Fibroblast of skin of left quadriceps (primary cell): ENCODE data around the gene NHP2.

Experiments
- DNase-seq, 2 experiments: peaks; one replicate each; pipeline ENCODE4 v3.0.0-alpha.2; 2013; ENCODE audit warnings: low read depth in 2 of 2

Gene NHP2

DNA sequence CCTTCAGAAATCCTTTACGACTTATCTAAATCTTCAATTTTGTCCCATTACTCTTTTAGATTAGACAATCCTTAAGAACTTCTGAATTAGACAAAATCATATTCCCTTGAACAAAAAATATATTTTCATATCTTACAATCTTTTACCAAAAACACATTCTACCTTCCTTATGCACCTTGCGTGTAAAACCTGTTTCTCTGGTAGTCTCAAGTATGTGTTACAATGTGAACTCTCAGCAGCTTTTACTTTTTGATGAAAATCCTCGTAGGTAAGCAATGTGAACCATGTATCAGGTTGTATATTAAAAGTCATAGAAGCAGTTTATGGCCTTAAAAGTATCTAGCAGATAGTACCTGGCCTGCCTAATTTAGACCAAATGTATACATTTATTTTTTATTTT is 20.8 kb upstream of the NHP2 start:
- DNase-seq, result no peak

DNA sequence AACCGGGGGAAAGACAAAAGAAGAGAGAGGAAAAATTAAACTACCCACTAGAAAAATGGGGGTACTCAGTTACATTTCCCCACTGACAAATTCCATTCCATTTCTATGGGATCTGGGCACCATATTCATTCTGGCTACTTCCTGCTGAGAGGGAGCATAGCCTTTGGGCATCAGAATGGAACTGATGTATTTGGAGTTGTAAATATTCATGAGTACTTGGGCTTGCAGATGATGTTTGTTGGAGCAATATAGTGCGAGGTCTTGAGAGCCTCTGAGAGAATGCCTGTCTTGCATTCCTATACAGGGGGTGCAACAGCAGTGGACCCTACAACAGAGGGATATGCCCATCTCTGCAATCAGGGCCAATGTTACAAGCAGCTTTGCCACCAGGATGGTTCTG is 16.8 kb upstream of the NHP2 start:
- no peak for DNase-seq

GRCh38 chr5:178165581-178165980 is 11.9 kb upstream of the NHP2 start:
- no peak for DNase-seq

GRCh38 chr5:178163772-178164735 is 10.4 kb upstream of the NHP2 start:
- peak; percentile 24 to 26 for DNase-seq

DNA sequence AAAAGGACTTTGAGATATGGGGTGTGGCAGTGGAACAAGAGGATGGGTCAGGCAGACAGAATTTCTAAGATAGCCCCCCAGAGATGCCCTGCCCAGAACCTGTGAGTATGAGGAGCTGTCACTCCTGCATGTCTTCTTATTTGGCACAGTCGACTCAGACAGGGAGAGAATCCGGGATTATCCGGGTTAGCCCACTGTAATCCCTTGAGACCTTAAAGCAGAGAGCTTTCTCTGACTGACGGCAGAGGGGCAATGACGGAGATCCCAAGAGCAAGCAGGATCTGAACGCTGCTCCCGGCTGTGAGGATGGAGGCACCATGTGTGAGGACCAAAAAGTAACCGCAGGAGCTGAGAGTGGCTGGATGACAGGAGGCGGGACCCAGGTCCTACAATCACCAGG is 8.8 kb upstream of the NHP2 start:
- no peak for DNase-seq

DNA sequence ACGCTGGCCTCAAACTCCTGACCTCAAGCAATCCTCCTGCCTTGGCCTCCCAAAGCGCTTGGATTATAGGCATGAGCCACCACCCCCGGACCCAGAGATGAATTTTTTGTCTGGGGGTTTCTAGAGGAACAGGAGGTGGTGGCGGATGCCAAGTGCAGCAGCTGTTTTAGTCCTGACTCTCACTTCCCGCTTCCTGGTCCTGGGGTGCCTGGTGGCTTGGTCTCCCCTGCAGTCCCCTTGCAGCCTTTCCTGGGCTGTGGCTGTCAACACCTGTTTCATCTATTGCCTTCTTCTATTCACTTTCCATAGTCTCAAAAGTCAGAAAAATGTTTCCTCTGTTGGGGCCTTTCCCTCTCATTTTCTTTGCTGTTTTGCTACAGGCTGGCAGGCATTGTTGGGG is 6.5 kb upstream of the NHP2 start:
- DNase-seq, result no peak

- no peak for DNase-seq
These were observed 1.4 kb upstream of the NHP2 start for GRCh38 chr5:178155065-178155464.

DNA sequence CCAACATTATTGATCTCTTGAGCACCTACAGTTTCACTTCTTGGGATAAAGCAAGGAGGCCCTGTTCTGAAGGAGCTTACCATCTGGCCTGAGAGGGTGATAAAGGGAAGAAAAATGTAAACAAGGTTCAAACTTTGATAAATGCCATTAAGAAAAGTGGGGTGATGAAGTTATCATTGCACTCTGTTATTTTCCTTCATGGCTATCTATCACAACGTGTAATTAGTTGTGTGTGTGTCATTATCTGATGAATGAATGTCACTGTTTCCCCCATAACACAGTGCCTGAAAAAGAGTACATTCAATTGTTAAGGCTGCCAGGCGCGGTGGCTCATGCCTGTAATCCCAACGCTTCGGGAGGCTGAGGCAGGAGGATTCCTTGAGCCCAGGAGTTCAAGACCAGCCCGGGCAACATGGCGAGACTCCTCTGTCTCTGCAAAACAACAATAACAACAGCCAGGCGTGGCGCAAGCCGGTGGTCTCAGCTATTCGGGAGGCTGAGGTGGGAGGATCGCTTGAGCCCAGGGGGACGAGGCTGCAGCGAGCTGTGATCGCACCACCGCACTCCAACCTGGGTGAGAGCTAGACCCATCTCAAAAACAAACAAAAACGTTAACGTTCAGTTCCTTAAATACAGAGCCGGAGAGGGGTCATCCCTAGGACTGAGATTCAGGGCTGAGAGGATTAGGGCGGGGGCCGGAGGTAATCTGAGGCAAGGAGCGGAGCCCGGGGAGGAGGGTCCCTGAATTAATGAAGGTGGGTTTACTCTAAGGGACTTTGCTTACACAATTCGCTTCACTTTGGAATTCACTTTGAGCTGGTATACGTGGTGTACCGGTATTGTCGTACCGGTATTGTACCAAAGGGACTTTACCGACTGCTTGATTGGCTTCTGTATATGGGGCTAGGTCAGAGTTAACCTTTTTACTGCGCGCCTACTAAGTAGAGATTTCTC is 917 bp downstream of the NHP2 start:
- no peak for DNase-seq

GRCh38 chr5:178150977-178151734 is 2.5 kb downstream of the NHP2 start:
- no peak for DNase-seq

DNA sequence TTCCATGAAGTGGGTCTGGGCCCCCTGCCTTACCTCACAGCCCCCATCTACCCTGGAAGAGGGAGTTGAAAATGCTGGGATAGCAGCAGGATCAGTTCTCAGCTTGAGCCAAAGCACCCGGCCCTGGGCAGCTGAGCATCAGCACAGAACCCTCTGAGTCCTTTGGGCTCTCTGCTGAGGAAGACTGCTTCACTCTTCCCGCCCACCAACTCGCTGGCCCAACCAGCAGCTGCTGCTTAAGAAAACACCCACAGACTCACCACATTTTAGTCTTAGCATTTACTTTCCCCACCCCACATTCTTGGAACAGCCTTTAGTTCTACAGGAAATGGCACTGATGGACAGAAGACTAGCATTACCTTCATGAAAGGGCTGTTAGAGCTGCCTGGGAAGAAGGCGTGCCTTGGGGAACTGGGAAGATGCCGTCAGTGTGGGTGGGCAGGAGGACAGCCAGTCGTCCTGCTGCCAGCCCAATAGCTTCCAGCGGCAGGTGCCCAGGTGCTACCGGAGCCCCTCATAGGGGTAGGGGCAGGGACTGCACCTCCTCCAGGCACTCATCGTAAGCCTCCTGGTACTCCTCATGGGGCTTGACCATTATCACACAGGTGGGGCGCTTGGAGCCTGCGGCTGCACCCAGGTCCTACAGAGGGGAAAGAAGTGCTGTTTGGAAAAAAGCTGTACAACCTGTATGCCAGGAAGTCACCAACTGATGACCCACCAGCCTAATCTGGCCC is 4.3 kb downstream of the NHP2 start:
- no peak for DNase-seq

GRCh38 chr5:178147406-178147805 is 6.3 kb downstream of the NHP2 start:
- DNase-seq, result no peak

GRCh38 chr5:178145965-178146820 is 7.5 kb downstream of the NHP2 start:
- no peak for DNase-seq

DNA sequence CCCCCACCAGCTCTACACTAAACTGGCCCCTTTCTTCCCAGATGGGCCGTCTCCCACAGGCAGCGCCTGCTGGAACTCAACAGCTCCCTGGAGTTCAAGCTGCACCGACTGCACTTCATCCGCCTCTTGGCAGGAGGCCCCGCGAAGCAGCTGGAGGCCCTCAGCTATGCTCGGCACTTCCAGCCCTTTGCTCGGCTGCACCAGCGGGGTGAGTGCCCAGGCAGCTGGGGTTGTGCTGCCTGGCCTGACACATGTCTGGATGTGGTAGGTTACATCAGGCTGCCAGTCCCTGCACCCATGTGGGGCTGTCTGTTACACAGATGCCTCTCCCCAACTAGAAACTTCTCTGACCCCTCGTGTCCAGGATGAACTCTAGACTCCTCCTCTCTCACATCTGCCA is 9.8 kb downstream of the NHP2 start:
- no peak for DNase-seq

GRCh38 chr5:178143246-178143645 is 10.4 kb downstream of the NHP2 start:
- DNase-seq, result no peak

DNA sequence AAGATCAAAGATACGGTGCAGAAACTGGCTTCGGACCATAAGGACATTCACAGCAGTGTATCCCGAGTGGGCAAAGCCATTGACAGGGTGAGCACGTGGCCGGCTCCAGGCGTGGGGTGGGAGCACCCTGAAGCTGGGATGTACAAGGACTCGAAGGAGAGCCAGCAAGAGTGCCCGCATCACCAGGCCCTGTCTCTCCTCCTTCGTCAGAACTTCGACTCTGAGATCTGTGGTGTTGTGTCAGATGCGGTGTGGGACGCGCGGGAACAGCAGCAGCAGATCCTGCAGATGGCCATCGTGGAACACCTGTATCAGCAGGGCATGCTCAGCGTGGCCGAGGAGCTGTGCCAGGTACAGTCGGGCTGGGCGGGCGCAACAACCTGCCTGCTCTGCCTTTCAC is 11.0 kb downstream of the NHP2 start:
- no peak for DNase-seq

- DNase-seq, result no peak
These were observed 12.1 kb downstream of the NHP2 start for GRCh38 chr5:178141550-178141949.

DNA sequence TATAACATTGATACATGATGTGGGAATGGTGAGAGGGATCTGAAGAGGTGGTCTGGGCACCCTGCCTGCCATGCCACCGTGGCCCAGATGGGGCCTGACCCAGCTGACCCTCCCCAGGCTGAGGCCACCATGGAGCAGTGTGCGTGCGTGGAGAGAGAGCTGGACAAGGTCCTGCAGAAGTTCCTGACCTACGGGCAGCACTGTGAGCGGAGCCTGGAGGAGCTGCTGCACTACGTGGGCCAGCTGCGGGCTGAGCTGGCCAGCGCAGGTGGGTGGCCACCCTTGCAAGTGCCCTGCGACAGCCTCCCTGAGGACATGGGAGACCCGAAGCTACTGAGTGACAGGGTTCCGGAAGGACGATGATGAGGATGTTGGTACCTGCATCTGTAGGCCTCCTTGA is 15.7 kb downstream of the NHP2 start:
- no peak for DNase-seq

DNA sequence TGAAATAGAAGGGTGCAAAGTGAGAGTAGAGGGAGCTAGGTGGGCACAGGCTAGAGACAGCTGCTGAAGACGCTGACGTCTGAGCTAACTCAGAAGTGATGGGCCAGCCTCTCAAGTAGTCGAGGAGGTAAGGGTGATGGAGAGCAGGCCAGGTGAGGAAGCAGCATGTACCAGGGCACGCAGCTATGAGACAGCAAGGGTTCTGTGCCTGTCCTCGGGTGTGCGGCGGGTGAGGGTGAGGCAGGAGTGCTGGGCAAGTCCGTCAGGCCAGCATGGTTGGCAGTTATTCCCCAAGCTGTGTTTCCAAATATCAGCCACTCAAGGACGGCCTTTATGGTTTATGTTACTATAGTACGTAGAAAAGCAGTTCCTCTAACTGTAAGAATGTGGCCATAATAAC is 16.7 kb downstream of the NHP2 start:
- DNase-seq, result no peak

- DNase-seq, result no peak
These were observed 22.2 kb downstream of the NHP2 start for GRCh38 chr5:178131446-178131996.
